Choroid plexus epithelial cell (primary cell): ENCODE data around the gene UNC5A.

Experiments used
- DNase-seq: peaks from one replicate; pipeline ENCODE4 v3.0.0-alpha.2; 2010; ENCODE audit warnings: low read depth
- H3K4me3 ChIP-seq: 2 replicates; pipeline ENCODE4 v1.5.1; 2011; ENCODE audit warnings: low read depth, mild to moderate bottlenecking, control low read depth, low read length, moderate library complexity
- CTCF ChIP-seq: conservative IDR thresholded peaks from 2 replicates; pipeline ENCODE4 v1.5.1; 2011; ENCODE audit warnings: low read depth, mild to moderate bottlenecking, control low read depth, inconsistent platforms, low read length, moderate library complexity

The UNC5A gene

GRCh38 chr5:176856746-176857145 lies 46.4 kb downstream of the UNC5A start:
- no peak for DNase-seq
- no peak overlapping the region for H3K4me3 ChIP-seq
- no peak for TF ChIP-seq CTCF

- no peak overlapping the region for H3K4me3 ChIP-seq
- no peak for TF ChIP-seq CTCF
- no peak for DNase-seq
These were observed 47.0 kb downstream of the UNC5A start for GRCh38 chr5:176857216-176857893.

GRCh38 chr5:176857894-176858273 lies 47.5 kb downstream of the UNC5A start:
- no peak for TF ChIP-seq CTCF
- no peak overlapping the region for H3K4me3 ChIP-seq
- DNase-seq = no peak

- TF ChIP-seq CTCF = no peak
- H3K4me3 ChIP-seq = no peak overlapping the region
- DNase-seq = no peak
These were observed 49.6 kb downstream of the UNC5A start for GRCh38 chr5:176859916-176860315.

GRCh38 chr5:176860381-176860780 lies 50.0 kb downstream of the UNC5A start:
- DNase-seq = no peak
- H3K4me3 ChIP-seq = no peak overlapping the region
- no peak for TF ChIP-seq CTCF

GRCh38 chr5:176861276-176861675 lies 50.9 kb downstream of the UNC5A start:
- no peak for TF ChIP-seq CTCF
- DNase-seq = no peak
- no peak overlapping the region for H3K4me3 ChIP-seq

GRCh38 chr5:176862330-176862995 lies 52.1 kb downstream of the UNC5A start:
- no peak for TF ChIP-seq CTCF
- DNase-seq = no peak
- no peak overlapping the region for H3K4me3 ChIP-seq
